Sigmoid colon (tissue), 4 donors: ENCODE data around the gene SHC3.

Source experiments
- POLR2A ChIP-seq, 2 donors: fragments of 450-650 bp; IDR thresholded peaks; one replicate each; pipeline ENCODE4 v1.6.1; 2016; ENCODE audit warnings: antibody characterized with exemption in 2 of 2, mild to moderate bottlenecking in 2 of 2, moderate library complexity in 2 of 2
- POLR2AphosphoS5 ChIP-seq, 4 donors: sonication (generic); formaldehyde crosslinking; IDR thresholded peaks; one replicate each; pipeline ENCODE4 v1.6.1; 2017; ENCODE audit warnings: antibody characterized with exemption in 4 of 4
- TF ChIP-seq, protein P1 (sequence below), 4 experiments: fragments of 450-650 bp in 3 of 4; fragments of 200-600 bp in 1 of 4; IDR thresholded peaks; one replicate each; pipeline ENCODE4 v1.5.1; 2016 to 2019; ENCODE audit warnings: antibody characterized with exemption in 4 of 4, mild to moderate bottlenecking in 3 of 4, moderate library complexity in 2 of 4

GRCh38 chr9:89011683-89012082 is 166.9 kb downstream of the SHC3 start:
- no peak for TF ChIP-seq POLR2AphosphoS5 (IDR thresholded peaks at IDR 0.05)
- TF ChIP-seq, protein P1, sequence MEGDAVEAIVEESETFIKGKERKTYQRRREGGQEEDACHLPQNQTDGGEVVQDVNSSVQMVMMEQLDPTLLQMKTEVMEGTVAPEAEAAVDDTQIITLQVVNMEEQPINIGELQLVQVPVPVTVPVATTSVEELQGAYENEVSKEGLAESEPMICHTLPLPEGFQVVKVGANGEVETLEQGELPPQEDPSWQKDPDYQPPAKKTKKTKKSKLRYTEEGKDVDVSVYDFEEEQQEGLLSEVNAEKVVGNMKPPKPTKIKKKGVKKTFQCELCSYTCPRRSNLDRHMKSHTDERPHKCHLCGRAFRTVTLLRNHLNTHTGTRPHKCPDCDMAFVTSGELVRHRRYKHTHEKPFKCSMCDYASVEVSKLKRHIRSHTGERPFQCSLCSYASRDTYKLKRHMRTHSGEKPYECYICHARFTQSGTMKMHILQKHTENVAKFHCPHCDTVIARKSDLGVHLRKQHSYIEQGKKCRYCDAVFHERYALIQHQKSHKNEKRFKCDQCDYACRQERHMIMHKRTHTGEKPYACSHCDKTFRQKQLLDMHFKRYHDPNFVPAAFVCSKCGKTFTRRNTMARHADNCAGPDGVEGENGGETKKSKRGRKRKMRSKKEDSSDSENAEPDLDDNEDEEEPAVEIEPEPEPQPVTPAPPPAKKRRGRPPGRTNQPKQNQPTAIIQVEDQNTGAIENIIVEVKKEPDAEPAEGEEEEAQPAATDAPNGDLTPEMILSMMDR (IDR thresholded peaks at IDR 0.05), result no peak
- TF ChIP-seq POLR2A (IDR thresholded peaks at IDR 0.05), result no peak
